Measurements from ENCODE around the gene ITPR2.
"Not testable (repeated sequence)": the region's sequence is repeated elsewhere in the genome, so short reads cannot be mapped to it uniquely, and the experiment has no call there.

ITPR2 gene

GRCh38 chr12:26791301-26791791, 41.6 kb downstream of the ITPR2 start:
- H3K4me3 ChIP-seq (ENCODE audit: low read depth, low read length) = no peak overlapping the region

GRCh38 chr12:26790645-26790994, 42.4 kb downstream of the ITPR2 start:
- H3K4me3 ChIP-seq (ENCODE audit: low read depth, low read length) = no peak overlapping the region

GRCh38 chr12:26789731-26790644, 43.0 kb downstream of the ITPR2 start:
- no peak overlapping the region for H3K4me3 ChIP-seq (ENCODE audit: low read depth, low read length)

DNA sequence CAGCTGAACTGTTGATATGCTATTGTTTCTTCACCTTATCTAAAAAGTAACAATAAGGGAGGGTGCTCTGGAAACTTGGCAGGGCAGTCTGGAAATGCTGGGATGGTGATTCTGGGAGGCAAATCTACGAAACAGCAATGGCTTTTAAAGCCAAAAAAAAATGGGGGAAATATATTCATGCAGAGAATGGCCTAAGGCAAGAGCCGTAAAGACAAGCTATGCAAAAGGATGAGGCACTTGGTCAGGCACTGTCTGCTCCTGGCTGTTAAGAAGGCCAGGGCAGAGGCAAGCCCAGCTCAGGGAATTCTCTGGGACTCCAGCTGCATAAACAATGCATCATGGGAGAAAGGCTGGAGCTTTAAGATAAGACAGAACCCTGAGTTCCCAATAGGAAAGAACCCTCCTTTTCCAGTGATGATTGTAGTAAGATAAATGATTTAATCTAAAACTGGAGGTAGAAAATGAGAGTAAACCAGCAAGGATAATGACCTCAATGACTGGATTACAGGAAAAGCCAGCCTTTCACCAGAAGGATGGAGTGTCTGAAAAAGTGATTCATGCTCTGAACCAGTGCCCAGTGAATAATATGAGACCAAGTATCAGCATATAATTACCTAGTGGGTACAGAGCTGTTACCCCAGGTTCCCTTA, 46.0 kb downstream of the ITPR2 start:
- H3K4me3 ChIP-seq (ENCODE audit: low read depth, low read length) = no peak overlapping the region

DNA sequence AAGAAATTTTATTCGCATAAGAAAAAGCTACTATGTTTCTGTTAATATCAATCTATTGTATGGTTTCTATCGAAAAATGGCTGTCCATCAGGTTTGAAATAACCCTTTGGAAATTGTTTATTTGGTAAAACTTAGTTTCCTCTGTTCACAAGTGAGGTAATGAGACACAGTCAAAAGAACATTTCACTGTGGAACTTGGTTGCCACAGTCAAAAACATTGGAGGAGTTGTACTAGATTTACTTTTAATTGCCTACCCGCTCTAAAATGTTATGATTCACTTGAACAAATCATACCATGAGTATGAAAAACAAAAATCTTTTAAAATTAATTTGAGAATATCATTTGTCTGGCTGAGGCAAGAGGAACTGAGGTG, 46.5 kb downstream of the ITPR2 start:
- H3K4me3 ChIP-seq (ENCODE audit: low read depth, low read length) = no peak overlapping the region

DNA sequence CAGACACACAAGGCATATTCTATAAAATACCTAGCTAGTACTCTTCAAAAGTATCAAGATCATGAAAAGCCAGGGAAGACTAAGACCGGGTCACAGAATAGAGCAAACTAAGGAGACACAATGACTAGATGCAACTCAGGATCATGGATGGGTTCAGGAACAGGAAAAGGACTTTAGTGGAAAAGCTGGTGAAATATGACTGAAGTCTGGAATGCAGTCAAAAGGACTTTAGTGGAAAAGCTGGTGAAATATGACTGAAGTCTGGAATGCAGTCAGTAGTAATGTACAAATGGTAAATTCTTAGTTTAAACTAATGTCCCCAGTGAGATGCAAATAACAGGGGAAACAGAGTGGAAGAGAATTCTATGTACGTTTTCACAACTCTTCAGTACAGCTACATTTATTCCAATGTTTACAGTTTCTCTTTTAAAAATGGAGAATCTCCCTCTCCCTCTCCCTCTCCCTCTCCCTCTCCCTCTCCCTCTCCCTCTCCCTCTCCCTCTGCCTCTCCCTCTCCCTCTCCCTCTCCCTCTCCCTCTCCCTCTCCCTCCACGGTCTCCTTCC, 49.1 kb downstream of the ITPR2 start:
- H3K4me3 ChIP-seq (ENCODE audit: low read depth, low read length) = not testable (repeated sequence)

GRCh38 chr12:26783131-26783526, 49.9 kb downstream of the ITPR2 start:
- H3K4me3 ChIP-seq (ENCODE audit: low read depth, low read length) = no peak overlapping the region

DNA sequence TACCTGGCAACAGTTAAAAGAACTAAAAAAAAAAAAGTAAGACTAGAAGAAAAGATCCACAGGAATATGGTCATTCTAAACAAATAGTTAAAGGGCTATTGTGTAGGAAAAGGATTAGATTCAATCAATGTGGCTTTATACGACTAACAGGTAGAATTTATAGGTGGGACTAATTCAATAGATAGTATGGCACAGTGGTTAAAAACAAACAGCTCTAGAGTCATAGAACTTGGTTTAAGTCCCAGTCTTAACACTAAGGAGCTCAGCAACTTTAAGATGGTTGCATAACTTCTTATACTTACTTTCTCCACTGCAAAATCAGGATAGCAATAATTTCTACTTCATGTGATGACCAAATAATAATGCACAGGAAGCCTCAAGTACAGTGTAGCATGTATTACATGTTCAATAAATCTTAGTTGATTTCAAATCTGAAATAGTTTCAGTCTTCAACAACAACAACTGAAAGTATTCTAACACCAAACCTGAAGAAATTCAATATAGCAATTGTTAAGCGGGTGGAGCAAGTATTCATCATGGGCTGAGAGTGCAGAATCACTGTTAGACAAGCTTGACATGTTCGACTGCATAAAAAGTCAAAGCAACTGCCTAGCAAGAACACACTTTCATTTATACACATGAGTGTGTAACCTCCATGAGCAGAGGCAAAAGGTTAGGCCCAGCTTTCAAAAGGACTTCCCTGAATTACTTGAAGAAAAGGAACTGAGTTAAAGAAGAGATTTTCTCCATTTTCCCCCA, 50.4 kb downstream of the ITPR2 start:
- no peak overlapping the region for H3K4me3 ChIP-seq (ENCODE audit: low read depth, low read length)

- not testable (repeated sequence) for H3K4me3 ChIP-seq (ENCODE audit: low read depth, low read length)
Measured at GRCh38 chr12:26780656-26781055, 52.3 kb downstream of the ITPR2 start.

GRCh38 chr12:26778173-26778775, 54.7 kb downstream of the ITPR2 start:
- H3K4me3 ChIP-seq (ENCODE audit: low read depth, low read length) = not testable (repeated sequence)

GRCh38 chr12:26777236-26777635, 55.8 kb downstream of the ITPR2 start:
- no peak overlapping the region for H3K4me3 ChIP-seq (ENCODE audit: low read depth, low read length)

- not testable (repeated sequence) for H3K4me3 ChIP-seq (ENCODE audit: low read depth, low read length)
Measured at GRCh38 chr12:26775991-26776390, 57.0 kb downstream of the ITPR2 start.

DNA sequence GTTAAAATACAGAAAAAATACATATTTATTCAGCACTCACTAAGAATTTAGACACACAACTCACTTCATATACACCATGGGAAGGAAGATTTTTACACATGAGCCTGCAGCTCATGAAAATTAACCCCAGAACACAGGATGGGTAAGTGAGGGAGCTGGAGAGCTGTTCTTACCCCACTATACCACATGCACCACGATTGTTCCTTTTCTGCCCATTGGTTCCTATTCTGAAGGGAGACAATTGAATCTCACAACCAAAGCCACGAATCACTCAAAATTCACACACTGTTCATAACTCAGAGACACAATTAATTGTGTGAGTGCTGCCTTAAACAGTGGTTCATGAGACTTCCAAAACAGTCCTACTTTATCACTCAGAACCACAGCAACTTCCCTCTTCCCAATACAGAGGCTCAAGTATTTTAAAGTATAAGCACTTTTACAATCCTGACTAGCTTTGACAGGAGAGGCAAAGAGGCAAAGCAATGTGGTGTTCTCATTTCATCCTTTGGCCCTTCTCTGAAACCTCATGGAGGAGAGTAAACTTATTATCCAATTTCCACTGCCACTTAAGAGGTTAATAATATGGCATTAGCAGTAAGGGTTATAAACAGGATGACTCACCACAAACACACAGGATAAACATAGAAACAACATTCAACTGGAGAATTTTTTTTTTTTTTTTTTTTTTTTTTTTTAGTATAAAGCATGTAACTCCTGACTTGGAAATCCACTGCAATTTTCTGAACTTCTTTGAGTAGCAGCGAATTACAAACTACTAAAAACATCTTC, 59.5 kb downstream of the ITPR2 start:
- H3K4me3 ChIP-seq (ENCODE audit: low read depth, low read length) = no peak overlapping the region

GRCh38 chr12:26771861-26772260, 61.1 kb downstream of the ITPR2 start:
- H3K4me3 ChIP-seq (ENCODE audit: low read depth, low read length) = no peak overlapping the region

DNA sequence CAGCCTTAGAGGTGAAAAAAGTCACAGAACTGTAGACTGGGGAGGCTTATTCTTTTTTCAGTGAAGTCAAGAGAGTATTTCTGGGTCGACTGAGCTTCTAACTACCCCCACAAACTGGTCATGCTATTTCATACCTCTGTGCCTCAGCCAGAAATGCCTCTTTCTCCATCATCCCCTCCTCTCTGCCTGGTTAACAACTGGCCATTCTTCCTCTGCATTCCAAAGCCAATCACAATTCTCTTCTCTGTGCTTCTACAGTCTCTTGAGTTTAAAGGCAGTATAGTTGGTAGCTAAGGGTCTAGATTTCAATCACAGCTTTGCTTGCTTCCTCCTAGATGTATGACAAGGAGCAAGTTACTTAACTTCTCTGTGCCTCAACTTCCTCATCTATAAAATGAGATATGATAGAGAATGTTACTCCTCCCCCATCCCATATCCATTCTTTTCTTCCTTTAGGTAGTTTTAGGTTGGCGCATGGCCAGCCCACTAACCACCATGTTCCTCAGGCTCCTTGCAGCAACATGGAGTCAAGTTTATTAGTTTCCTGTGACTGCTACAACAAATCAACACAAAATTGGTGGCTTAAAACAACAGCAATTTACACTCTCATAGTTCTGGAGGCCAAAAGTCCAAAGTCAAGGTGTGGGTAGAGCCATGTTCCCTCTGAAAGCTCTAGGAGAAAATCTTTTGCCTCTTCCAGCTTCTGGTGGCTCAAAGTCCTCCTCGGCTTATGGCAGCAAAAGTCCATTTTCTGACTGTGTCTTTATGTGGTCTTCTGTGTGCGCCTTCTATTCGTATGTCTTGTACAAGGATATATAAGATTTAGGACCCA, 62.5 kb downstream of the ITPR2 start:
- H3K4me3 ChIP-seq (ENCODE audit: low read depth, low read length) = no peak overlapping the region

DNA sequence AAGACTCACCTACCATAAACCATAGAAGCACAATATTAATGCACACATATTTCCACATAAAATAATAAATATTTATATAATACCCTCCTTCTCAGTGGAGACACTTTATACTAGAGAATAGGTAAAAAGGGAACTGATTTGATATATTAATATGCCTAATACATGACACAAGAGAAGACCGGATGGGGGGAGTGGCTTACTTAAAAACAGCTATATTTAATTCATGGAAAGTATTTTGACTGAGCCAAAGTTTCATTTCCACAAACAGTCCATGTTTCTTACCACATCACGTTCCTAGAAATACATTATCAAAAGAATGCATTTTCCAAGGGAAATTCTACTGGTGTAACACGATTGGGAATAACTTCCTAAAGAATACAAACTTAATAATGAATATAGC, 63.4 kb downstream of the ITPR2 start:
- H3K4me3 ChIP-seq (ENCODE audit: low read depth, low read length) = no peak overlapping the region

DNA sequence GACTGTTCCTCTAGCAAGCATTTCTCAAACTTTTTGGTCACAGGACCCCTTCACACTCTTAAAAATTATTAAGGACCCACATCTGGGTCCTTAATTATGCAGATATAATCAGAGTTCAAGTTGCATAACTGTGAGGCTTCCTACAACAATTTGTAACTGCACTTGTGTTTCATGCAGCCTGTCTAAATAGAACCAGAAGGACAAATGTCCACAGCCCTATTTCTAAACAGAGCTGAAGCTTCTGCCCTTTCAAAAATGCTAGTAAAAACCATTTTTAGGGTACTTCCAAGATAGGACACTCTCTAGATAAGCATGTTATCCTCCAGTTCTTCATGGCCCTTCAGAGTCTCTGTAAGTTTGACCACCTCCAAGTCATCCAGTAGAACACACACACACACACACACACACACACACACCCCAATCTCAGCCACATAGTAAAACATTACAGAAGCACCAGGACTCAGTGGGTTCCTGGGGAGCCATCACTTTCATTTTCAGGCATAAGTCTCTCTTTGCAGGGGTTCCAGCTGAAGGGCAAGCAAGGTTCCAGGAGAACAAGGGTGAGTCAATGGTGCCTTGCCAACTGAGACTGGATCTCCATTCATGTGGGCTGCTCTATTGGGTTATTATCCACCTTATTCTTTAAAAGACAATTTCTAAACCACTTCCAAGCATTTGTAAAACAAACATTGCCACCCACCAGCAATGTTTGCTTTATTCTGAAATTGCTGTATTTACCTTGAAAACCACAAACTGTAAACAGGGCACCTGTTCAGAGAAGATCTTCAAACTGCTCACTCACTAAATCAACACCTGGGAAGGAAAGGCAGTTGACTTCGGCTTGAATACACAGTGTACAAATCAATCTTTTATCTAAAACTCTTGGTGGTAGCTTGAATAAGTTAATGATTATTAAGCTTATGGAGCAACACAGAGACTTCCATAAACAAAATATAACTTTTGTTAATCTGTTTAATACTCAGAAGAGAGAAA, 64.1 kb downstream of the ITPR2 start:
- no peak overlapping the region for H3K4me3 ChIP-seq (ENCODE audit: low read depth, low read length)

DNA sequence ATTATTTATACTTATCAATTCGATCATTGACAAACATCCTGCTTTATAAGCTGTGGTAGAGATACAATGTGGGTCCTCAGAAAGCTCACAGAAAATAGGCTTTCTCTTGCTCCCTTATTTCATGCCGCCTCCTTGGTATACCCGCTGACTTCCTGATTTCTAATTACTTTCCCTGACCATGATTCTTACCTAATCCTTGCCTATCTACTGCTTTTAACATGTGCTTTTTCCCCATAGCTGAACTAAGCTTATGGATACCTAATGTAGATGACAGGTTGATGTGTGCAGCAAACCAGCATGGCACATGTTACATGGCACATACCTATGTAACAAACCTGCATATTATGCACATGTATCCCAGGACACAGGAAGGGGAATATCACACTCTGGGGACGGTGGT, 65.1 kb downstream of the ITPR2 start:
- H3K4me3 ChIP-seq (ENCODE audit: low read depth, low read length) = no peak overlapping the region

Measured in iPS-11a (cell line).